Hematopoietic multipotent progenitor cell treated with erythropoietin and hydrocortisone succinate and interleukin-3 and kit ligand, for 15 days (in vitro differentiated cells): Measurements from ENCODE around the gene NUMBL.
A peak's percentile ranks its signal among the peaks of the same experiment; 100 is the strongest.
"Not testable (repeated sequence)": the region's sequence is repeated elsewhere in the genome, so short reads cannot be mapped to it uniquely, and the experiment has no call there.

Experiments used
- DNase-seq: peaks from one replicate; pipeline ENCODE4 v3.0.0-alpha.2; 2015; ENCODE audit warnings: low spot score

The NUMBL gene

DNA sequence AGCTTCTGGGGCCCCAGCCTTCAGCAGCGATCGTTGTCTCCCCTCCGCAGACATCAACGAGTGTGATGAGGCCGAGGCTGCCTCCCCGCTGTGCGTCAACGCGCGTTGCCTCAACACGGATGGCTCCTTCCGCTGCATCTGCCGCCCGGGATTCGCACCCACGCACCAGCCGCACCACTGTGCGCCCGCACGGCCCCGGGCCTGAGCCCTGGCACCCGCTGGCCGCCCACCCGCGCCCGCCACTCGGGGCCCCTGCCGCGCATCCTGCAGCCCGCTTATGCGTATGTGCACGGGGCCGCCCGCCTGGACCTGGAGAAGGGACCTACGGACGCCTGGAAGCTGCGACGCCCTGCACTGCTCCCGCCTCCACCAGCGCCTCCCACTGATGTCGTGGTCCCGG, 61.1 kb downstream of the NUMBL start:
- no peak for DNase-seq

DNA sequence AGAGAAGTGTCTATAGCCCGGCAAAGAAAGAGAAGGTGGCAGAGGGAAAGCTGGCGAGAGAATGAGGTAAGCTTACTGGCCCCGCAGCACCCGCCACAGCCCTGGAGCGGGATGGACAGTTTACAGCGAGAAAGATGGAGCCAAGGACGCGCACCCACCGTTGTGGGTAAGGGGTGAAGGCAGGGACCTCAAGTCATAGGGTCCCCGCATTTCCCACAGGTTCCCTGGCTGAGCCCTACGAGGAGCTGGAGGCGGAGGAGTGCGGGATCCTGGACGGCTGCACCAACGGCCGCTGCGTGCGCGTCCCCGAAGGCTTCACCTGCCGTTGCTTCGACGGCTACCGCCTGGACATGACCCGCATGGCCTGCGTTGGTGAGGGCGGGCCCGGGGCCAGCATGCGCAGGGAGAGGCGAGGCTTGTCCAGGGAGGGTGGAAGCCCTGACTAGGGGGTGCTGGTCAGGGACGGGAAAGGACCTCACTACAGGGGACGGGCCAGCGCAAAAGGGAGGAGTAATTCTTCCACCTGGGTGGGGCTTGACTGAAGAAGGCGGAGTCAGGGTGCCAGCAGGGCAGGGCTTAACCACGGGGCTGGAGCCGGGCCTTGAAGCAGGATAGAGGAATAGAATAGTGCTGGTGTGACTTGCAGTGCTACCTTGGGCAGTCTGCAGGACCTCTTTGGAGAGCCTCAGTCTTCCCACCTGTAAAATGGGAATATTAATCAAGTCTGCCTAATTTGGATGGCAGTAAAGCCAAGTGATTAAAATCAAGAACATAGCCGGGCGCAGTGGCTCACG, 62.8 kb downstream of the NUMBL start:
- peak; percentile 15 for DNase-seq

DNA sequence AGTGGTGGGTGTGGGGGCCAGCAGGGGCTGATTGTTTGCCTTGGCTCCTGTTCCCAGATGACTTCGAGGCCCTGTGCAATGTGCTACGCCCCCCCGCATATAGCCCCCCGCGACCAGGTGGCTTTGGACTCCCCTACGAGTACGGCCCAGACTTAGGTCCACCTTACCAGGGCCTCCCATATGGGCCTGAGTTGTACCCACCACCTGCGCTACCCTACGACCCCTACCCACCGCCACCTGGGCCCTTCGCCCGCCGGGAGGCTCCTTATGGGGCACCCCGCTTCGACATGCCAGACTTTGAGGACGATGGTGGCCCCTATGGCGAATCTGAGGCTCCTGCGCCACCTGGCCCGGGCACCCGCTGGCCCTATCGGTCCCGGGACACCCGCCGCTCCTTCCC, 63.5 kb downstream of the NUMBL start:
- DNase-seq: no peak

DNA sequence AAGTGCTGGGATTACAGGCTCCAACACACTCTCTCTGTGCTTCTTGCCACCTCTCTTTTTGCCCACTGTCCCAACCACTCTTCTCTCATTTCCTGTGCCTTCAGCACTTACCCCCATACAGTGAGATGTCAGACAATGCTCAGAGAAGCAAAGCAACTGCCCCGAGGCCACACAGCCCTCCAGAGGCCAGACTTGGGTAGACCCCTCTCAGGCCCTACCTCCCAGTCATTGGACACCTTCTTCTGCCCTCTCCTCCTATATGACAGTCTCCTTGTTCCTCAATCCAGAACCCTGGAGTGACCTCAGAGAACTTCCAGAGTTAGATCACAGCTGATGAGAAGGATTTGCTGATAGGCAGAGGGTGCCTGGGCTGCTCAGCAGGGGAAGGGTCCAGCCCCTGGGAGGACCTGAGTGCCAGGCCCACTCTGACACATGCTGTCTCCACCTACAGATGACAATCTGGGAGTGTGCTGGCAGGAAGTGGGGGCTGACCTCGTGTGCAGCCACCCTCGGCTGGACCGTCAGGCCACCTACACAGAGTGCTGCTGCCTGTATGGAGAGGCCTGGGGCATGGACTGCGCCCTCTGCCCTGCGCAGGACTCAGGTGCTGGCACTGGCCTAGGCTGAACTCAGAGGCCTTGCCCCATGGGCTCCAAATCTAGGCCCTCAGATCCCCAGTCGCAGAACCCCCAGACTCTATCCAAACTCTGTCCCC, 64.9 kb downstream of the NUMBL start:
- no peak for DNase-seq

DNA sequence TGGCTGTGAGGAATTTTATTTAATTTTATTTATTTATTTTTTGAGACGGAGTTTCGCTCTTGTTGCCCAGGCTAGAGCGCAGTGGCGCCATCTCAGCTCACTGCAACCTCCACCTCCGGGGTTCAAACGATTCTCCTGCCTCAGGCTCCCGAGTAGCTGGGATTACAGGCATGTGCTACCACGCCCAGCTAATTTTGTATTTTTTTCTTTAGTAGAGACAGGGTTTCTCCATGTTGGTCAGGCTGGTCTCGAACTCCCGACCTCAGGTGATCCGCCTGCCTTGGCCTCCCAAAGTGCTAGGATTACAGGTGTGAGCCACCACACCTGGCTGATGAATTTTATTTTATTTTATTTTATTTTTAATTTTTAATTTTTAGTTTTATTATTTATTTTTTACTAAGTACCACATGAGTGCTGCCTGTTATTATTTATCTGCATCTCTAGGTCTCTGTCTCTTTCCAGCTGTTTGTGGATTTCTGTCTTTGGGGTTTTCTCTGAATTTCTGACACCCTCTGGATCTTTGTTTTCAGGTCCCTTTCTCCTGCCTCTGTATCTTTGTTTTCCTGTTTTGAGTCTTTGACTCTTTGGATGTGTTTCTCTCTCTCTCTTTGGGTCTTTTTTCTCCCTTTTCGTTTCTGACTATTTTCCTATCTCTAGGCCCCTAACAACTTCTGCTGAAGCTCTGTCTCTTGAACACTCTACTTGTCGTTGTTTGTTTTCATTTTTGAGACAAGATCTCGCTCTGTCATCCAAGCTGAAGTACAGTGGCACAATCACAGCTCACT, 65.9 kb downstream of the NUMBL start:
- not testable (repeated sequence) for DNase-seq

DNA sequence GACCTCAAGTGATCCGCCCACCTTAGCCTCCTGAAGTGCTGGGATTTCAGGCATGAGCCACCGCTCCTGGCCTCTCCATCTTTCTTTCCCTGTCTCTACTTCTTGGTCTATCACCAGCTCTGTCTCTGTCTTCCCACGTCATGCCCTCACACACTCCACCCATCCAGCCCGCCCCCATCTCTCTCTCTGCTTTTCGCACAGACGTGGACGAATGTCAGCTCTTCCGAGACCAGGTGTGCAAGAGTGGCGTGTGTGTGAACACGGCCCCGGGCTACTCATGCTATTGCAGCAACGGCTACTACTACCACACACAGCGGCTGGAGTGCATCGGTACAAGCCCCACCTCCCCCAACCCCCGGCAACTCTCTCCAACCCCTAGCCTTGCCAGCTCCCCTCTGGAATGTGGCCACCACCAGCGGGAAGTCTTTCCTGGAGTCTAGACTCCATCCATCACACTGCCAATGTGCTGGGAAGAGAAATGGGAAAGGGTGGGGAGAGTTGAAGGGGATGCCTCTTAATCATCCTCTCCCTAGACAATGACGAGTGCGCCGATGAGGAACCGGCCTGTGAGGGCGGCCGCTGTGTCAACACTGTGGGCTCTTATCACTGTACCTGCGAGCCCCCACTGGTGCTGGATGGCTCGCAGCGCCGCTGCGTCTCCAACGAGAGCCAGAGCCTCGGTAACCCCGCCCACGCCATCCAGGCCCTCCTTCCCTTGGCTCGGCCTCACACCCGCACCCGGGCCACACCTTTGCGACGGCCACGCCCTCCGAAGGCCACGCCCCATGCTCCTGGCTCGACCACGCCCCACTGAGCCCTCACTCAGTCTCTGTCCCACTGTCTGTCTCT, 66.8 kb downstream of the NUMBL start:
- peak; percentile 80 for DNase-seq

- DNase-seq: no peak
Observed at GRCh38 chr19:40622773-40623075, 67.7 kb downstream of the NUMBL start.

DNA sequence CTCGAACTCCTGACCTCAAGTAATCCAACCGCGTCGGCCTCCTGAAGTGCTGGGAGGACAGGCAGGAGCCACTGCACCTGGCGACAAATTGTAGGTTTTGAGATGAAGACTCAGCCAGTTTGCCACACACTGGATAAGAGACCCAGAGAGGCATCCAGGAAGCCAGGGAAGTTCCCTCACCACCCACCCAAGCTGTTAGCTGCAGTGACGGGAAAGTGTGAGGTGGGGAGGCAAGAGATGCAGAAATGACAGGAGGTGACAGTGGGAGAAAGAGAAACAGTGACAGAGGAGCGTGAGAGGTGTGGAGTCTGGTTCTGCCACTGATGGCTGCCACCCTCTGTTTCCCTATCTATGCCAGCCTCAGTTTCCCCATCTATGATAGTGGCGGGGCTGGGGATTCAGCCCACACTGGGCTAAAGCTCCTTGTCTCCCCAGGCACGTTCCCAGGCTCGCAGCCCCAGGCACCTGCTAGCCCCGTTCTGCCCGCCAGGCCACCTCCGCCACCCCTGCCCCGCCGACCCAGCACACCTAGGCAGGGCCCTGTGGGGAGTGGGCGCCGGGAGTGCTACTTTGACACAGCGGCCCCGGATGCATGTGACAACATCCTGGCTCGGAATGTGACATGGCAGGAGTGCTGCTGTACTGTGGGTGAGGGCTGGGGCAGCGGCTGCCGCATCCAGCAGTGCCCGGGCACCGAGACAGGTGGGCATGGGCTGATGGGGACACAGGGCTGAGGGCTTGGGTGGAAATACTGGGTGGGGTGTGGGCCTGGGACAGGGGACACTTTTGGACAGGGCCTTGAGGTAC, 68.3 kb downstream of the NUMBL start:
- DNase-seq: no peak

DNA sequence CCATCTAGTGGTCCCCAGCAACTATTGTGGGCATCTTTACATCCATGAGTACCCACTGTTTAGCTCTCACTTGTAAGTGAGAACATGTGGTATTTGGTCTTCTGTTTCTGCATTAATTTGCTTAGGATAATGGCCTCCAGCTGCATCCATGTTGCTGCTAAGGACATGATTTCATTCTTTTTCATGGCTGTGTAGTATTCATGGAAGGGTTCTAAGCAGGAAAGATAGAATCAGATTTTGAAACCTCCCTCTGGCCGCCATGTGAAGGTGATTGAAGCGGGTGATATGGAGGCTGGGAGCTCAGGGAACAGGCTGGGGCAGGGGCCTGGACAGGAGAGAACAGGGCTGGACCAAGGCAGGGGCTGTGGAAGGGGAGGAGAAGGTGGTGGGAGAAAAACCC, 69.2 kb downstream of the NUMBL start:
- no peak for DNase-seq

DNA sequence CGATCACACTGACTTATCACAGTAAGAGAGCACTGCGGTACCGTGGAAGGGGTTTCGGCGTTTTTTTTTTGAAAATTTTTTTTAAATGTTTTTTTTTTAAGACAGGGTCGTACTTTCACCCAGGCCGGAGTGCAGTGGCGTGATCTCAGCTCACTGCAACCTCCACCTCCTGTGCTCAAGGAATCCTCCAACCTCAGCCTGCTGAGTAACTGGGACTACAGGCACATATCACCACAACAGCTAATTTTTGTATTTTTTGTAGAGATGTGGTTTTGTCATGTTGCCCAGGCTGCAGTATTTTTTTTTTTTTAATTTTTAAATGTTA, 70.3 kb downstream of the NUMBL start:
- no peak for DNase-seq

DNA sequence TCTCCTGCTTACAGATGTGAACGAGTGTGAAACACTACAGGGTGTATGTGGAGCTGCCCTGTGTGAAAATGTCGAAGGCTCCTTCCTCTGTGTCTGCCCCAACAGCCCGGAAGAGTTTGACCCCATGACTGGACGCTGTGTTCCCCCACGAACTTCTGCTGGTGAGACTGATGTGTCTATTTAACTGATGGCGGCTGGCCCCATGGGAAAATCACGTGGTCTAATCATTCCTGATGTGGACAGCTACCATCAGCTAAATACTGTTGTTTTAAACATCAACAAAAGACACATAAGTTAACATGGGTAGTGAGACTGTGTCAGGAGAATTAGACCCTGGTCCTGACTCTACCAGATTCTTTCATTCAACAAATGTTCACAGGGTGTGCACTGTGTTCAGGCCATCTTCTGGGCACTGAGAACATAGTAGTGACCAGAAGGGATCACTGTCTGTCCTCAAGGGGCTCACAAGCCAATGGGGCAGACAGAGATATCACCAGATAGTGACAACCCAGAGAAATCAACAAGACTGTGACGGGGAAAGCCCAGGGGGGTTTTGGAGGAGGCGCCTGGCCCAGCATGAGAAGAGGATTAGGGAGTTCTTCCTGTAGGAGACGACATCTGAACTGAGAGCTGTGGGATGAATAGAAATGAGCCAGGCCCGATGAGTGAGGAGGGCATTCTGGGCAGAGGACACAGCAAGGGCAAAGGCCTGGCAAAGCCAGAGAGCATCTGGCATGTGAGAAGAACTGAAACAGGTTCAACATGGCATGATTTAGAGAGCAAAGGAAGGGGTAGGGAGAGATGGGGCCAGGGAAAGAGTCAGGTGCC, 70.9 kb downstream of the NUMBL start:
- DNase-seq: no peak

DNA sequence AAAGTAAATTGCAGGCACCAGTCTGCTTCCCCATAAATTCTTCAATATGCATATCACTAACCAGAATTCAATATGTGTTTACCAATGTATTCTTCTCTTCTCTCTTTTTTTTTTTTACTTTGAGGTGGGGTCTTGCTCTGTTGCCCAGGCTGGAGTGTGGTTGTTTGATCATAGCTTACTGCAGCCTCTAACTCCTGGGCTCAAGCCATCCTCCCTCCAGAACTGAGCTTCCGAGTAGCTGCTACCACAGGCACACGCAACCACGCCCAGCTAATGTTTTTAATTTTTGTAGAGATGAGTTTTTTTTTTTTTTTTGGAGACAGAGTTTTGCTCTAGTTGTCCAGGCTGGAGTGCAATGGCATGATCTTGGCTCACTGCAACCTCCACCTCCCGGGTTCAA, 72.5 kb downstream of the NUMBL start:
- no peak for DNase-seq

GRCh38 chr19:40616941-40617340, 73.5 kb downstream of the NUMBL start:
- DNase-seq: no peak

DNA sequence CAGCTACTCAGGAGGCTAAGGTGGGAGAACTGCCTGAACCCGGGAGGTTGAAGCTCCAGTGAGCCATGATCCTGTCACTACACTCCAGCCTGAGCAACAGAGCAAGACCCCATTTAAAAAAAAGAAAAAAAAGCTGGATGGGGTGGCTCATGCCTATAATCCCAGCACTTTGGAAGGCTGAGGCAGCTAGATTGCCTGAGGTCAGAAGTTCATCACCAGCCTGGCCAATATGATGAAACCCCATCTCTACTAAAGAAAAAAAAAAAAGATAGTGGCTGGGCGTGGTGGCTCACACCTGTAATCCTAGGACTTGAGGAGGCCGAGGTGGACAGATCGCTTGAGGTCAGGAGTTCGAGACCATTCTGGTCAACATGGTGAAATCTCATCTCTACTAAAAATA, 74.3 kb downstream of the NUMBL start:
- no peak for DNase-seq
